Astrocyte of the spinal cord (primary cell): ENCODE measurements around the gene PTGFRN.

ENCODE experiments used
- DNase-seq: peaks from one replicate; pipeline ENCODE4 v3.0.0; 2011; ENCODE audit warnings: low read depth, low spot score
- H3K4me3 ChIP-seq: 2 replicates; pipeline ENCODE4 v1.5.1; 2011; ENCODE audit warnings: low read depth, mild to moderate bottlenecking, low read length, moderate library complexity
- CTCF ChIP-seq: IDR thresholded peaks from 2 replicates; pipeline ENCODE4 v1.5.1; 2012; ENCODE audit warnings: low read depth, mild to moderate bottlenecking, low read length, inconsistent platforms
- in situ Hi-C: cut with HindIII; loops from 2 replicates; pipeline ENCODE4 v1.10.0; 2017; ENCODE audit warnings: low sequenced_read_pairs

Gene PTGFRN

GRCh38 chr1:117038236-117038635 is 128.5 kb downstream of the PTGFRN start:
- no peak for DNase-seq
- TF ChIP-seq CTCF: no peak
- in situ Hi-C loops: no loop called here
- H3K4me3 ChIP-seq: no peak overlapping the region
